DOHH2 (cell line): ENCODE results near the gene CHRM5.

Source experiments
- H3F3A ChIP-seq: fragments of 200-600 bp; sonication (generic), shearing (Covaris generic); 2 replicates; pipeline ENCODE4 v1.6.0; 2016; ENCODE audit warnings: antibody characterized with exemption, mild to moderate bottlenecking; ENCODE audit not compliant: control insufficient read depth, insufficient read depth
- H3K27ac ChIP-seq: fragments of 200-600 bp; sonication (generic); 2 replicates; pipeline ENCODE4 v1.5.1; 2014; ENCODE audit warnings: low read depth, mild to moderate bottlenecking, low read length, moderate library complexity
- H3K27me3 ChIP-seq: fragments of 200-600 bp; sonication (generic); 2 replicates; pipeline ENCODE4 v1.6.1; 2014; ENCODE audit warnings: mild to moderate bottlenecking, low read length, mixed read lengths; ENCODE audit not compliant: control insufficient read depth
- H3K36me3 ChIP-seq: fragments of 200-600 bp; sonication (generic); 2 replicates; pipeline ENCODE4 v1.6.1; 2014; ENCODE audit warnings: mild to moderate bottlenecking, low read length, moderate library complexity, mixed read lengths; ENCODE audit not compliant: control insufficient read depth
- H3K4me1 ChIP-seq: fragments of 200-600 bp; sonication (generic); 2 replicates; pipeline ENCODE4 v1.6.1; 2014; ENCODE audit warnings: mild to moderate bottlenecking, low read length, mixed read lengths; ENCODE audit not compliant: control insufficient read depth
- H3K4me2 ChIP-seq: fragments of 200-600 bp; sonication (generic); 2 replicates; pipeline ENCODE4 v1.6.0; 2014; ENCODE audit warnings: mild to moderate bottlenecking, low read length, moderate library complexity
- H3K4me3 ChIP-seq: fragments of 200-600 bp; sonication (generic); 2 replicates; pipeline ENCODE4 v1.5.1; 2014; ENCODE audit warnings: mild to moderate bottlenecking, low read length, mixed read lengths
- H3K79me2 ChIP-seq: fragments of 200-600 bp; sonication (generic); 2 replicates; pipeline ENCODE4 v1.6.1; 2014; ENCODE audit warnings: mild to moderate bottlenecking, low read length, mixed read lengths; ENCODE audit not compliant: control insufficient read depth
- H3K9me2 ChIP-seq: fragments of 200-600 bp; sonication (generic); replicated peaks from 2 replicates; pipeline ENCODE4 v1.6.1; 2014; ENCODE audit warnings: mild to moderate bottlenecking, low read length, mixed read lengths; ENCODE audit not compliant: control insufficient read depth
- H3K9me3 ChIP-seq: fragments of 200-600 bp; sonication (generic); 2 replicates; pipeline ENCODE4 v1.6.1; 2014; ENCODE audit warnings: antibody characterized with exemption, low read length, mixed read lengths; ENCODE audit not compliant: control insufficient read depth, insufficient read depth
- H4K20me1 ChIP-seq: fragments of 200-600 bp; sonication (generic); 2 replicates; pipeline ENCODE4 v1.6.0; 2014; ENCODE audit warnings: low read depth, mild to moderate bottlenecking, antibody characterized with exemption, low read length, moderate library complexity; ENCODE audit not compliant: control insufficient read depth, insufficient read depth
- CTCF ChIP-seq: fragments of 200-600 bp; sonication (generic); IDR thresholded peaks from one replicate; pipeline ENCODE4 v1.5.1; 2014; ENCODE audit warnings: antibody characterized with exemption, mild to moderate bottlenecking, low read depth, low read length; ENCODE audit not compliant: poor library complexity, severe bottlenecking
- EZH2phosphoT487 ChIP-seq: fragments of 200-600 bp; sonication (generic); IDR thresholded peaks from 2 replicates; pipeline ENCODE4 v1.6.1; 2017; ENCODE audit warnings: borderline replicate concordance, mild to moderate bottlenecking, antibody characterized with exemption, low read length, moderate library complexity, mixed read lengths

Gene CHRM5

GRCh38 chr15:33968224-33968623 is at the start of gene CHRM5:
TSS of gene CHRM5 (plus strand) at chr15:33968497. CDS start at chr15:34062718, 94,221 bp downstream.
- no peak within 1 kb of the TSS for H3K4me2 ChIP-seq
- H3K79me2 ChIP-seq: no peaks in the 10 kb centered on the region
- H3K9me3 ChIP-seq: no peaks in the 10 kb centered on the region
- H3K4me3 ChIP-seq: no peak within 1 kb of the TSS
- H3K27me3 ChIP-seq: no peaks in the 10 kb centered on the region
- TF ChIP-seq CTCF (no peak), EZH2phosphoT487 (no peak)
- no peaks in the 10 kb centered on the region for H3K9me2 ChIP-seq
- H3K4me1 ChIP-seq: no peaks in the 10 kb centered on the region
- no peaks in the 10 kb centered on the region for H3F3A ChIP-seq
- H4K20me1 ChIP-seq: no peaks in the 10 kb centered on the region
- no peak within 1 kb of the TSS for H3K27ac ChIP-seq
- H3K36me3 ChIP-seq: no peaks in the 10 kb centered on the region

- H3K27me3 ChIP-seq: no peaks in the 10 kb centered on the region
- H3F3A ChIP-seq: no peaks in the 10 kb centered on the region
- no peak overlapping the region for H3K4me2 ChIP-seq
- H3K79me2 ChIP-seq: no peaks in the 10 kb centered on the region
- H3K9me3 ChIP-seq: no peaks in the 10 kb centered on the region
- TF ChIP-seq EZH2phosphoT487 (no peak), CTCF (no peak)
- H3K36me3 ChIP-seq: no peaks in the 10 kb centered on the region
- no peak overlapping the region for H3K4me3 ChIP-seq
- no peaks in the 10 kb centered on the region for H3K9me2 ChIP-seq
- H3K4me1 ChIP-seq: no peaks in the 10 kb centered on the region
- no peaks in the 10 kb centered on the region for H4K20me1 ChIP-seq
- no peak overlapping the region for H3K27ac ChIP-seq
Measured at GRCh38 chr15:33923446-33923845, 44.9 kb upstream of the CHRM5 start.

GRCh38 chr15:33926260-33926659 is 42.0 kb upstream of the CHRM5 start:
- H3K9me3 ChIP-seq: no peaks in the 10 kb centered on the region
- H4K20me1 ChIP-seq: no peaks in the 10 kb centered on the region
- H3K27ac ChIP-seq: no peak overlapping the region
- no peak for TF ChIP-seq EZH2phosphoT487
- TF ChIP-seq CTCF: no peak
- H3F3A ChIP-seq: no peaks in the 10 kb centered on the region
- no peaks in the 10 kb centered on the region for H3K4me1 ChIP-seq
- no peaks in the 10 kb centered on the region for H3K36me3 ChIP-seq
- H3K9me2 ChIP-seq: no peaks in the 10 kb centered on the region
- H3K4me2 ChIP-seq: no peak overlapping the region
- no peaks in the 10 kb centered on the region for H3K79me2 ChIP-seq
- H3K4me3 ChIP-seq: no peak overlapping the region
- no peaks in the 10 kb centered on the region for H3K27me3 ChIP-seq

GRCh38 chr15:33932734-33933133 is 35.6 kb upstream of the CHRM5 start:
- no peak overlapping the region for H3K27ac ChIP-seq
- TF ChIP-seq CTCF (no peak), EZH2phosphoT487 (no peak)
- no peaks in the 10 kb centered on the region for H3K4me1 ChIP-seq
- no peaks in the 10 kb centered on the region for H3F3A ChIP-seq
- H3K36me3 ChIP-seq: no peaks in the 10 kb centered on the region
- no peaks in the 10 kb centered on the region for H3K79me2 ChIP-seq
- no peaks in the 10 kb centered on the region for H4K20me1 ChIP-seq
- H3K4me2 ChIP-seq: no peak overlapping the region
- H3K4me3 ChIP-seq: no peak overlapping the region
- H3K9me3 ChIP-seq: no peaks in the 10 kb centered on the region
- H3K27me3 ChIP-seq: no peaks in the 10 kb centered on the region
- no peaks in the 10 kb centered on the region for H3K9me2 ChIP-seq
